ENCODE measurements around the gene DDIAS. TPM values are rescaled to one million over a fixed set of nuclear protein-coding genes. Genes with fewer than 3 reads are reported as not detected.
"Not testable (repeated sequence)": the region's sequence is repeated elsewhere in the genome, so short reads cannot be mapped to it uniquely, and the experiment has no call there.

Gene DDIAS
- total RNA-seq, 1 donor = 0.94 TPM

GRCh38 chr11:82959987-82960778 is 58.6 kb downstream of the DDIAS start:
- H3K9me3 ChIP-seq (ENCODE audit: low read depth, low read length) = no peaks in the 10 kb centered on the region
- H3K4me1 ChIP-seq (ENCODE audit: insufficient read depth, low read length) = peaks cover 43% of the 10 kb centered on the region
- no peaks in the 10 kb centered on the region for H3K27me3 ChIP-seq (ENCODE audit: insufficient read depth, low read length)
- no peak overlapping the region for H3K4me3 ChIP-seq (ENCODE audit: low read length)

- no peak overlapping the region for H3K4me3 ChIP-seq (ENCODE audit: low read length)
- H3K9me3 ChIP-seq (ENCODE audit: low read depth, low read length) = no peaks in the 10 kb centered on the region
- H3K27me3 ChIP-seq (ENCODE audit: insufficient read depth, low read length) = no peaks in the 10 kb centered on the region
- peaks cover 38% of the 10 kb centered on the region for H3K4me1 ChIP-seq (ENCODE audit: insufficient read depth, low read length)
These were observed 59.2 kb downstream of the DDIAS start for GRCh38 chr11:82960779-82961143.

GRCh38 chr11:82962021-82962420 is 60.5 kb downstream of the DDIAS start:
- H3K27me3 ChIP-seq (ENCODE audit: insufficient read depth, low read length); H3K9me3 ChIP-seq (ENCODE audit: low read depth, low read length); H3K4me3 ChIP-seq (ENCODE audit: low read length): not testable (repeated sequence)
- peaks cover 28% of the 10 kb centered on the region for H3K4me1 ChIP-seq (ENCODE audit: insufficient read depth, low read length)

GRCh38 chr11:82967381-82967780 is 65.8 kb downstream of the DDIAS start:
- no peaks in the 10 kb centered on the region for H3K9me3 ChIP-seq (ENCODE audit: low read depth, low read length)
- no peaks in the 10 kb centered on the region for H3K27me3 ChIP-seq (ENCODE audit: insufficient read depth, low read length)
- no peaks in the 10 kb centered on the region for H3K4me1 ChIP-seq (ENCODE audit: insufficient read depth, low read length)
- no peak overlapping the region for H3K4me3 ChIP-seq (ENCODE audit: low read length)

- Histone ChIP-seq H3K9me3 (ENCODE audit: low read depth, low read length) (no peaks in the 10 kb centered on the region), H3K27me3 (ENCODE audit: insufficient read depth, low read length) (no peaks in the 10 kb centered on the region), H3K4me1 (ENCODE audit: insufficient read depth, low read length) (no peaks in the 10 kb centered on the region), H3K4me3 (ENCODE audit: low read length) (no peak overlapping the region)
These were observed 68.3 kb downstream of the DDIAS start for GRCh38 chr11:82969811-82970210.

GRCh38 chr11:82970507-82971083 is 69.1 kb downstream of the DDIAS start:
- not testable (repeated sequence) for H3K4me3 ChIP-seq (ENCODE audit: low read length); H3K27me3 ChIP-seq (ENCODE audit: insufficient read depth, low read length); H3K4me1 ChIP-seq (ENCODE audit: insufficient read depth, low read length); H3K9me3 ChIP-seq (ENCODE audit: low read depth, low read length)

- H3K9me3 ChIP-seq (ENCODE audit: low read depth, low read length); H3K4me1 ChIP-seq (ENCODE audit: insufficient read depth, low read length); H3K27me3 ChIP-seq (ENCODE audit: insufficient read depth, low read length): not testable (repeated sequence)
- peak overlapping the region; percentile 30 for H3K4me3 ChIP-seq (ENCODE audit: low read length)
These were observed 70.0 kb downstream of the DDIAS start for GRCh38 chr11:82971519-82971946.

GRCh38 chr11:82972103-82972502 is 70.6 kb downstream of the DDIAS start:
- Histone ChIP-seq H3K9me3 (ENCODE audit: low read depth, low read length) (no peaks in the 10 kb centered on the region), H3K4me3 (ENCODE audit: low read length) (no peak overlapping the region)

GRCh38 chr11:82974135-82974534 is 72.6 kb downstream of the DDIAS start:
- Histone ChIP-seq H3K9me3 (ENCODE audit: low read depth, low read length) (no peaks in the 10 kb centered on the region), H3K27me3 (ENCODE audit: insufficient read depth, low read length) (no peaks in the 10 kb centered on the region), H3K4me3 (ENCODE audit: low read length) (no peak overlapping the region), H3K4me1 (ENCODE audit: insufficient read depth, low read length) (no peaks in the 10 kb centered on the region)

More at GRCh38 chr11:82972103-82972502, 70.6 kb downstream of the DDIAS start:
- no peaks in the 10 kb centered on the region for H3K4me1 ChIP-seq (ENCODE audit: insufficient read depth, low read length)
- no peaks in the 10 kb centered on the region for H3K27me3 ChIP-seq (ENCODE audit: insufficient read depth, low read length)

- no peaks in the 10 kb centered on the region for H3K9me3 ChIP-seq (ENCODE audit: low read depth, low read length)
- H3K4me3 ChIP-seq (ENCODE audit: low read length) = no peak overlapping the region
- no peaks in the 10 kb centered on the region for H3K4me1 ChIP-seq (ENCODE audit: insufficient read depth, low read length)
- H3K27me3 ChIP-seq (ENCODE audit: insufficient read depth, low read length) = no peaks in the 10 kb centered on the region
These were observed 73.3 kb downstream of the DDIAS start for GRCh38 chr11:82974851-82975250.

GRCh38 chr11:82975882-82976281 is 74.3 kb downstream of the DDIAS start:
- Histone ChIP-seq H3K4me3 (ENCODE audit: low read length) (no peak overlapping the region), H3K9me3 (ENCODE audit: low read depth, low read length) (no peaks in the 10 kb centered on the region), H3K4me1 (ENCODE audit: insufficient read depth, low read length) (no peaks in the 10 kb centered on the region), H3K27me3 (ENCODE audit: insufficient read depth, low read length) (no peaks in the 10 kb centered on the region)

- H3K4me1 ChIP-seq (ENCODE audit: insufficient read depth, low read length) = no peaks in the 10 kb centered on the region
- no peak overlapping the region for H3K4me3 ChIP-seq (ENCODE audit: low read length)
- no peaks in the 10 kb centered on the region for H3K9me3 ChIP-seq (ENCODE audit: low read depth, low read length)
- no peaks in the 10 kb centered on the region for H3K27me3 ChIP-seq (ENCODE audit: insufficient read depth, low read length)
These were observed 75.2 kb downstream of the DDIAS start for GRCh38 chr11:82976786-82977185.

- Histone ChIP-seq H3K9me3 (ENCODE audit: low read depth, low read length) (no peaks in the 10 kb centered on the region), H3K4me3 (ENCODE audit: low read length) (no peak overlapping the region), H3K4me1 (ENCODE audit: insufficient read depth, low read length) (no peaks in the 10 kb centered on the region), H3K27me3 (ENCODE audit: insufficient read depth, low read length) (no peaks in the 10 kb centered on the region)
These were observed 77.0 kb downstream of the DDIAS start for GRCh38 chr11:82978422-82979099.

GRCh38 chr11:82979824-82980223 is 78.3 kb downstream of the DDIAS start:
- Histone ChIP-seq H3K4me1 (ENCODE audit: insufficient read depth, low read length) (no peaks in the 10 kb centered on the region), H3K9me3 (ENCODE audit: low read depth, low read length) (no peaks in the 10 kb centered on the region), H3K27me3 (ENCODE audit: insufficient read depth, low read length) (no peaks in the 10 kb centered on the region), H3K4me3 (ENCODE audit: low read length) (no peak overlapping the region)

GRCh38 chr11:82980292-82980691 is 78.8 kb downstream of the DDIAS start:
- no peaks in the 10 kb centered on the region for H3K9me3 ChIP-seq (ENCODE audit: low read depth, low read length)
- no peak overlapping the region for H3K4me3 ChIP-seq (ENCODE audit: low read length)
- no peaks in the 10 kb centered on the region for H3K27me3 ChIP-seq (ENCODE audit: insufficient read depth, low read length)
- H3K4me1 ChIP-seq (ENCODE audit: insufficient read depth, low read length) = no peaks in the 10 kb centered on the region

Data from mononuclear cell (primary cell).